ENCODE measurements around the gene HS6ST3.

DNA sequence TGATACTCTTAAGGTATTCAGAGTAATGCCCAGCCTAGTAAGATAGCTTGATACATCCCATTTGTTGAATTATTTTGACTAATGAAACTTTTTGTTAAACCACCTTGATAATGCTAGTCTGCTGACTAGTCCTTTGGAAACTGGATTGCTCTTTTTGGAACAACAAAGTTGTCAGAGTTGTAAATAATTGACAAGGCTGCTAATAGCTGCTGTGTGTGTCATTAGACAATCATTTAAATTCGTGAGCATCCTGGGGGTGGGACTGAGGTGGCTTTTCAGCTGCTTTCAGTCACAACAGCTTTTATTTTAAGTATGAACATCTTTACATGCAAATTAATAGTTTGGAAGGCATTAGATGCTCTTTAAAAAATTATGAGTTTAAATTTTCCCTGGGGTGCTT, 153.5 kb downstream of the HS6ST3 start:
- no peak for TF ChIP-seq EZH2 (IDR thresholded peaks at IDR 0.05; ENCODE audit: borderline replicate concordance, low read depth, low read length, severe bottlenecking)
- TF ChIP-seq, protein P1, sequence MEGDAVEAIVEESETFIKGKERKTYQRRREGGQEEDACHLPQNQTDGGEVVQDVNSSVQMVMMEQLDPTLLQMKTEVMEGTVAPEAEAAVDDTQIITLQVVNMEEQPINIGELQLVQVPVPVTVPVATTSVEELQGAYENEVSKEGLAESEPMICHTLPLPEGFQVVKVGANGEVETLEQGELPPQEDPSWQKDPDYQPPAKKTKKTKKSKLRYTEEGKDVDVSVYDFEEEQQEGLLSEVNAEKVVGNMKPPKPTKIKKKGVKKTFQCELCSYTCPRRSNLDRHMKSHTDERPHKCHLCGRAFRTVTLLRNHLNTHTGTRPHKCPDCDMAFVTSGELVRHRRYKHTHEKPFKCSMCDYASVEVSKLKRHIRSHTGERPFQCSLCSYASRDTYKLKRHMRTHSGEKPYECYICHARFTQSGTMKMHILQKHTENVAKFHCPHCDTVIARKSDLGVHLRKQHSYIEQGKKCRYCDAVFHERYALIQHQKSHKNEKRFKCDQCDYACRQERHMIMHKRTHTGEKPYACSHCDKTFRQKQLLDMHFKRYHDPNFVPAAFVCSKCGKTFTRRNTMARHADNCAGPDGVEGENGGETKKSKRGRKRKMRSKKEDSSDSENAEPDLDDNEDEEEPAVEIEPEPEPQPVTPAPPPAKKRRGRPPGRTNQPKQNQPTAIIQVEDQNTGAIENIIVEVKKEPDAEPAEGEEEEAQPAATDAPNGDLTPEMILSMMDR (IDR thresholded peaks at IDR 0.05; ENCODE audit: borderline replicate concordance, extremely low read depth, low read length, poor library complexity, severe bottlenecking): no peak

All from DND-41 (cell line).